GM23338 (cell line): ENCODE measurements around the gene DHRS13. TPM values are rescaled to one million over a fixed set of nuclear protein-coding genes. Genes with fewer than 3 reads are reported as not detected.

Source experiments
- ATAC-seq: fragments of 200-7000 bp; cut with Tn5 transposase; 3 replicates; pipeline ENCODE4 v1.9.1; 2020
- DNase-seq: peaks from one replicate; pipeline ENCODE4 v3.0.0-alpha.2; 2015; ENCODE audit warnings: low spot score
- H2AFZ ChIP-seq: fragments of 200-600 bp; sonication (generic); 2 replicates; pipeline ENCODE4 v1.8.0; 2016; ENCODE audit warnings: antibody characterized with exemption, mild to moderate bottlenecking, moderate library complexity
- H3F3A ChIP-seq: fragments of 200-600 bp; sonication (generic); replicated peaks from 2 replicates; pipeline ENCODE4 v1.8.0; 2017; ENCODE audit warnings: antibody characterized with exemption, mixed run types, low read depth
- H3K27ac ChIP-seq: fragments of 200-600 bp; sonication (generic); 2 replicates; pipeline ENCODE4 v1.6.1; 2016; ENCODE audit warnings: low read depth
- H3K27me3 ChIP-seq: fragments of 200-600 bp; sonication (generic); 2 replicates; pipeline ENCODE4 v1.8.0; 2016; ENCODE audit warnings: mild to moderate bottlenecking, mixed run types, moderate library complexity; ENCODE audit not compliant: insufficient read depth
- H3K36me3 ChIP-seq: fragments of 200-600 bp; sonication (generic); 2 replicates; pipeline ENCODE4 v1.8.0; 2016; ENCODE audit warnings: mild to moderate bottlenecking; ENCODE audit not compliant: insufficient read depth
- H3K4me1 ChIP-seq: fragments of 200-600 bp; sonication (generic); 2 replicates; pipeline ENCODE4 v1.8.0; 2016; ENCODE audit warnings: mild to moderate bottlenecking, moderate library complexity; ENCODE audit not compliant: insufficient read depth
- H3K4me2 ChIP-seq: fragments of 200-600 bp; sonication (generic); 2 replicates; pipeline ENCODE4 v1.7.1; 2017; ENCODE audit warnings: mixed run types
- H3K4me3 ChIP-seq: fragments of 200-600 bp; sonication (generic); 2 replicates; pipeline ENCODE4 v1.6.1; 2016; ENCODE audit warnings: mixed run types
- H3K79me2 ChIP-seq: fragments of 200-600 bp; sonication (generic); replicated peaks from 2 replicates; pipeline ENCODE4 v1.8.0; 2017; ENCODE audit warnings: mild to moderate bottlenecking; ENCODE audit not compliant: insufficient read depth
- H3K9me2 ChIP-seq: fragments of 200-600 bp; sonication (generic); 2 replicates; pipeline ENCODE4 v1.8.0; 2017; ENCODE audit not compliant: insufficient read depth
- H4K20me1 ChIP-seq: fragments of 200-600 bp; sonication (generic); replicated peaks from 2 replicates; pipeline ENCODE4 v1.8.0; 2017; ENCODE audit warnings: mild to moderate bottlenecking; ENCODE audit not compliant: insufficient read depth
- H3K27ac Mint-ChIP-seq: 2 replicates; pipeline ENCODE4 v1.8.0; 2020; ENCODE audit warnings: inconsistent platforms, mild to moderate bottlenecking, moderate library complexity, mixed read lengths
- H3K27me3 Mint-ChIP-seq: 3 replicates; pipeline ENCODE4 v1.8.0; 2022; ENCODE audit warnings: low read depth, mild to moderate bottlenecking, moderate library complexity, mixed read lengths, inconsistent platforms; ENCODE audit not compliant: insufficient read depth, poor library complexity
- H3K36me3 Mint-ChIP-seq: 3 replicates; pipeline ENCODE4 v1.8.0; 2021; ENCODE audit warnings: low read depth, mild to moderate bottlenecking, inconsistent platforms, moderate library complexity, mixed read lengths
- H3K4me1 Mint-ChIP-seq: 3 replicates; pipeline ENCODE4 v1.8.0; 2020; ENCODE audit warnings: mild to moderate bottlenecking, inconsistent platforms, mixed read lengths
- H3K4me3 Mint-ChIP-seq: 3 replicates; pipeline ENCODE4 v1.8.0; 2021; ENCODE audit warnings: moderate library complexity, mild to moderate bottlenecking, inconsistent platforms, mixed read lengths
- H3K9me3 Mint-ChIP-seq: 3 replicates; pipeline ENCODE4 v1.8.0; 2020; ENCODE audit warnings: moderate library complexity, mild to moderate bottlenecking, inconsistent platforms, mixed read lengths
- CREB1 ChIP-seq: fragments of 250-450 bp; sonication (Bioruptor Pico); IDR thresholded peaks from 2 replicates; pipeline ENCODE4 v1.5.0; 2020; ENCODE audit warnings: low read depth, mild to moderate bottlenecking, moderate library complexity
- ETS1 ChIP-seq: IDR thresholded peaks from 2 replicates; pipeline ENCODE4 v1.6.1; 2016; ENCODE audit warnings: antibody characterized with exemption
- EZH2 ChIP-seq: fragments of 200-600 bp; sonication (generic); IDR thresholded peaks from one replicate; pipeline ENCODE4 v1.8.0; 2017; ENCODE audit warnings: antibody characterized with exemption, mild to moderate bottlenecking, low read depth; ENCODE audit not compliant: unreplicated experiment
- EZH2phosphoT487 ChIP-seq: fragments of 200-600 bp; sonication (generic); IDR thresholded peaks from one replicate; pipeline ENCODE4 v1.8.1; 2018; ENCODE audit warnings: antibody characterized with exemption; ENCODE audit not compliant: unreplicated experiment
- JUNB ChIP-seq: IDR thresholded peaks from one replicate; pipeline ENCODE4 v1.6.1; 2016; ENCODE audit warnings: antibody characterized with exemption; ENCODE audit not compliant: unreplicated experiment
- POLR2AphosphoS5 ChIP-seq: IDR thresholded peaks from 2 replicates; pipeline ENCODE4 v1.6.1; 2016; ENCODE audit warnings: antibody characterized with exemption, low read depth
- STAT1 ChIP-seq: IDR thresholded peaks from one replicate; pipeline ENCODE4 v1.6.1; 2016; ENCODE audit warnings: antibody characterized with exemption; ENCODE audit not compliant: unreplicated experiment
- ZNF331 ChIP-seq: fragments of 250-450 bp; sonication (Bioruptor Pico); IDR thresholded peaks from 2 replicates; pipeline ENCODE4 v1.5.0; 2020; ENCODE audit warnings: low read depth, mild to moderate bottlenecking, moderate library complexity
- ZNF462 ChIP-seq: fragments of 250-450 bp; sonication (Bioruptor Pico); IDR thresholded peaks from 2 replicates; pipeline ENCODE4 v1.5.0; 2020; ENCODE audit warnings: mild to moderate bottlenecking, moderate library complexity
- polyA plus RNA-seq: library from polyadenylated mRNA; unstranded; fragments of >200 nt; fragmentation: Nextera tagmentation; extraction: Ambion mirVana; gene quantifications from 2 replicates; pipeline ENCODE4 v1.2.1, GENCODE V29; 2016
- total RNA-seq: library from RNA; depleted of rRNA; stranded (reverse); fragments of >200 nt; shearing (Covaris generic); gene quantifications from 2 replicates; pipeline ENCODE4 v1.2.3, GENCODE V29; 2014

DHRS13 gene
- total and polyA plus RNA-seq, 2 experiments from 2014 or later = 5.4 to 34.2 TPM

GRCh38 chr17:28944343-28944742 is 41.5 kb upstream of the DHRS13 start (continued):
- TF ChIP-seq ZNF462 (CRISPR knock-in tag) = no peak
- TF ChIP-seq ZNF331 = no peak
- TF ChIP-seq STAT1 = no peak
- no peak for TF ChIP-seq POLR2AphosphoS5
- TF ChIP-seq CREB1 (CRISPR knock-in tag) = no peak

GRCh38 chr17:28942925-28943324 is 40.0 kb upstream of the DHRS13 start:
- no peak for DNase-seq
- Histone ChIP-seq H3K27me3 (no peaks in the 10 kb centered on the region), H3K79me2 (peaks cover 100% of the 10 kb centered on the region), H3K4me1 (peaks cover 50% of the 10 kb centered on the region), H3K27ac (no peak overlapping the region), H3K9me2 (no peaks in the 10 kb centered on the region), H4K20me1 (peaks cover 92% of the 10 kb centered on the region), H3F3A (peaks cover 15% of the 10 kb centered on the region; the same call in 1 of the 2 replicates), H3K36me3 (peaks cover 23% of the 10 kb centered on the region), H3K4me2 (no peak overlapping the region), H3K4me3 (no peak overlapping the region), H2AFZ (no peak overlapping the region)
- H3K4me1 Mint-ChIP-seq = peaks cover 52% of the 10 kb centered on the region
- H3K27ac Mint-ChIP-seq = no peak overlapping the region
- no peak overlapping the region for H3K4me3 Mint-ChIP-seq
- H3K9me3 Mint-ChIP-seq = no peaks in the 10 kb centered on the region
- ATAC-seq = no peak
- no peaks in the 10 kb centered on the region for H3K27me3 Mint-ChIP-seq
- TF ChIP-seq EZH2phosphoT487 (no peak), POLR2AphosphoS5 (no peak), EZH2 (no peak), ZNF462 (CRISPR knock-in tag) (no peak), ETS1 (no peak), CREB1 (CRISPR knock-in tag) (no peak), JUNB (no peak)
- H3K36me3 Mint-ChIP-seq = peaks cover 49% of the 10 kb centered on the region
